ENCODE measurements around the gene SNX24.

- TF ChIP-seq BACH1 (IDR thresholded peaks at IDR 0.05; ENCODE audit: borderline replicate concordance) (no peak), NBN (IDR thresholded peaks at IDR 0.05) (no peak), TCF12 (IDR thresholded peaks at IDR 0.05; ENCODE audit: low read depth, low read length) (no peak), KAT2A (conservative IDR thresholded peaks at IDR 0.05; ENCODE audit: control insufficient read depth, low read depth, low read length) (no peak), NR2C2 (IDR thresholded peaks at IDR 0.05; ENCODE audit: borderline replicate concordance, control insufficient read depth, insufficient read length, low read depth) (no peak), RFX5 (IDR thresholded peaks at IDR 0.05; ENCODE audit: low read depth, low read length) (no peak), POLR2A (IDR thresholded peaks at IDR 0.05; ENCODE audit: low read depth, low read length) (peak; percentile 54; the same call in 1 of the 2 replicates), ZNF274 (IDR thresholded peaks at IDR 0.05; ENCODE audit: insufficient read depth, insufficient read length) (no peak), SUZ12 (IDR thresholded peaks at IDR 0.05; ENCODE audit: unreplicated experiment) (no peak), EZH2 (IDR thresholded peaks at IDR 0.05; ENCODE audit: borderline replicate concordance, control insufficient read depth, low read depth, low read length) (no peak), JUND (IDR thresholded peaks at IDR 0.05; ENCODE audit: low read depth, low read length) (no peak), CUX1 (IDR thresholded peaks at IDR 0.05; ENCODE audit: insufficient replicate concordance, low read depth, low read length) (no peak)
- TF ChIP-seq, protein P1, sequence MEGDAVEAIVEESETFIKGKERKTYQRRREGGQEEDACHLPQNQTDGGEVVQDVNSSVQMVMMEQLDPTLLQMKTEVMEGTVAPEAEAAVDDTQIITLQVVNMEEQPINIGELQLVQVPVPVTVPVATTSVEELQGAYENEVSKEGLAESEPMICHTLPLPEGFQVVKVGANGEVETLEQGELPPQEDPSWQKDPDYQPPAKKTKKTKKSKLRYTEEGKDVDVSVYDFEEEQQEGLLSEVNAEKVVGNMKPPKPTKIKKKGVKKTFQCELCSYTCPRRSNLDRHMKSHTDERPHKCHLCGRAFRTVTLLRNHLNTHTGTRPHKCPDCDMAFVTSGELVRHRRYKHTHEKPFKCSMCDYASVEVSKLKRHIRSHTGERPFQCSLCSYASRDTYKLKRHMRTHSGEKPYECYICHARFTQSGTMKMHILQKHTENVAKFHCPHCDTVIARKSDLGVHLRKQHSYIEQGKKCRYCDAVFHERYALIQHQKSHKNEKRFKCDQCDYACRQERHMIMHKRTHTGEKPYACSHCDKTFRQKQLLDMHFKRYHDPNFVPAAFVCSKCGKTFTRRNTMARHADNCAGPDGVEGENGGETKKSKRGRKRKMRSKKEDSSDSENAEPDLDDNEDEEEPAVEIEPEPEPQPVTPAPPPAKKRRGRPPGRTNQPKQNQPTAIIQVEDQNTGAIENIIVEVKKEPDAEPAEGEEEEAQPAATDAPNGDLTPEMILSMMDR (IDR thresholded peaks at IDR 0.05 in 2 of 3, conservative IDR thresholded peaks at IDR 0.05 in 1 of 3; ENCODE audit: control insufficient read depth in 2 of 3, extremely low read depth in 1 of 3, insufficient read depth in 1 of 3, low read depth in 3 of 3, low read length in 3 of 3) = no peak
- TF ChIP-seq, protein P2, sequence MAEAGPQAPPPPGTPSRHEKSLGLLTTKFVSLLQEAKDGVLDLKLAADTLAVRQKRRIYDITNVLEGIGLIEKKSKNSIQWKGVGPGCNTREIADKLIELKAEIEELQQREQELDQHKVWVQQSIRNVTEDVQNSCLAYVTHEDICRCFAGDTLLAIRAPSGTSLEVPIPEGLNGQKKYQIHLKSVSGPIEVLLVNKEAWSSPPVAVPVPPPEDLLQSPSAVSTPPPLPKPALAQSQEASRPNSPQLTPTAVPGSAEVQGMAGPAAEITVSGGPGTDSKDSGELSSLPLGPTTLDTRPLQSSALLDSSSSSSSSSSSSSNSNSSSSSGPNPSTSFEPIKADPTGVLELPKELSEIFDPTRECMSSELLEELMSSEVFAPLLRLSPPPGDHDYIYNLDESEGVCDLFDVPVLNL (IDR thresholded peaks at IDR 0.05; ENCODE audit: low read depth, low read length) = no peak
Observed at GRCh38 chr5:122845229-122846050, at the start of gene SNX24.
